Activated gamma-delta T cell treated with anti-CD3 and anti-CD28 coated beads, Interleukin-2, amount 50 U/mL, for 16 hours (primary cell): Measurements from ENCODE around the gene TJP1.
"Not testable (repeated sequence)": the region's sequence is repeated elsewhere in the genome, so short reads cannot be mapped to it uniquely, and the experiment has no call there.

Experiments used
- DNase-seq: peaks from one replicate; pipeline ENCODE4 v3.0.0-alpha.2; 2020; ENCODE audit warnings: low read depth

TJP1 gene

GRCh38 chr15:29700296-29700695 lies 122.0 kb downstream of the TJP1 start:
- no peak for DNase-seq

DNA sequence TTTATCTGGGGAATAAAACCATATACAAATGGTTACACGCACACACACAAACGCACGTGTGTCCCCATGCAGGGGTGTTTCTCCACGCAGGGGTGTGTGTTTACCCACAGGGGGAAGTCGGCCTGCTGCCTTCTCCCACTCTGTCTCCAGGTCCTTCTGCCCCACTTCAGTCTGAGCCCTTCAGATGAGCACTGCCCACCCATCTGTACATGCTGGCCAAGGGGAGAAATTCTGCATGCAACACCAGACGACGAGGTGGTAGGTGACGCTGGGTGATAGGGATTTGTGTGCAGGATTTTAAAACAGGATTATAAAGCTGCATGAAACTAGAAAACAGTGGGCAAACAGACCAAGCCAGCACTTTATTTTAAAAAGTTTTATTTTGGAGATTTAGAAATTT lies 122.5 kb downstream of the TJP1 start:
- DNase-seq: no peak

DNA sequence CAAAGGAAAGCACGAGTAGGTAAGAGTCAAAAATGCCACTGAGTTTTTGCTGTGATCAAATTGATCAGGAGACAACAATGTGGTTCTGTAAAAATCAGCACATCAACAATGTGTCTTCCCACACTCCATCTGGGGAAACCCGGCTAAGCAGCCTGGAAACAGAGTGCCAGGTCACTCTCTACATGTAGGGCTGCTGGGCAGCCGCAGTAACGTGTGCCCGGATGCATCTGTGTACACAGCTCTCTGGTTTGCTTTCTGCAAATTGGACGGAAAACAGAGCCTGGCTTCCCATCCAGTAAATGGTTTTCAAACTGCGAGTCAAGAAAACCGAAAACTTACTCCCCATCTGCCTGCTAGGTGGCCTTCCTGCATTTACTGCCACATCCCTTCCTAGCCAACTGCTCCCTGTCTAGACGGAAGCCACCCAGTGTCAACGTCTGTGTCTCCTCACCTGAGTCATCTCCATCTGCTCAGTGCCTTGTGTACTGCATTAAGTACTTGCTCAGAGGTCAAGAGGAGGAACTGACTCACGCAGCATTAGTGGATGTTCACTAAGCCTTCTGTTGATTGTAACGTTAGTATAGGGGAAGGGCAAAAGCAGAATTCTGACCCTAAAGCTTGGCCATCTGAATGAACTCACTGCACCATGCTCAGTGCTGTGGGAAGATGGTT lies 124.1 kb downstream of the TJP1 start:
- DNase-seq: no peak

DNA sequence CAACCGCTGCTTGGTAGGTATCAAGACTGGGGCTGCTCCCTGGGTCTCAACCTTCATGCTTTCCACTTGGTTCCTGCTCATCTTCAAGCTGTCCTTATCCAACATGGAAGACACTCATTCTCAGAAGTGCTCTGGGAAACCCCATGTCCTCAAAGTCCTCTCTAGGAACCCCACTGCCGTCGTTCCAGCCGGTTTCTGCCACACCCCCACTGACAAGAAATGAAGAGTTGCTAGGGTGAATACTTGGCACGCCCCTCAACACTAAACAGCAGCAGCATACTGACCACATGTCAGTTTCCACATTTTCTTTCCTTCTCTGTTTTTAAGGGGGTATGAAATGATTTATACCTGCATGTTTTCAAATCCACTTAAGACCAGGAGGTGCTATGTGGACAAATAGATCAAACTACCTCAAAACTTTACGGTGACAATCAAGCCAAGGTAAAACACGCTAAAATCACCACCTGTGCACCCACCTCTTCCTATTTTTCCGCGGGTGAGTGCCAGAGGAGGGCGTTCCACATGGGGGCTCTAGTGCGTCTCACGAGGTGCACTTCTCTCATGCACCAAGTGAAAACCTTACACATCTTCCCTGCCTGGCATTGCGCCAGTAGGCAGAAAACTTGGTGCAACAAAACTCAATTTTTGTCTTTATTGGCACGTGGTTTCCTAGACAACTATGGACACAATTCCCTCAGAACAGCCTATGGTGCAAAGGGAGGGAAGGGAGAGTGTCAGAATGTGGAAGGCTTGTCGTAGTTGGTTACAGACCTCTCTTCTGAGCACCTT lies 125.1 kb downstream of the TJP1 start:
- no peak for DNase-seq

GRCh38 chr15:29696506-29696905 lies 125.8 kb downstream of the TJP1 start:
- DNase-seq: not testable (repeated sequence)

GRCh38 chr15:29695489-29696167 lies 126.6 kb downstream of the TJP1 start:
- no peak for DNase-seq

GRCh38 chr15:29693225-29693624 lies 129.0 kb downstream of the TJP1 start:
- DNase-seq: no peak

- DNase-seq: no peak
Observed at GRCh38 chr15:29692527-29692926, 129.7 kb downstream of the TJP1 start.

- DNase-seq: no peak
Observed at GRCh38 chr15:29690765-29691475, 131.3 kb downstream of the TJP1 start.

- DNase-seq: no peak
Observed at GRCh38 chr15:29689287-29689986, 132.8 kb downstream of the TJP1 start.

DNA sequence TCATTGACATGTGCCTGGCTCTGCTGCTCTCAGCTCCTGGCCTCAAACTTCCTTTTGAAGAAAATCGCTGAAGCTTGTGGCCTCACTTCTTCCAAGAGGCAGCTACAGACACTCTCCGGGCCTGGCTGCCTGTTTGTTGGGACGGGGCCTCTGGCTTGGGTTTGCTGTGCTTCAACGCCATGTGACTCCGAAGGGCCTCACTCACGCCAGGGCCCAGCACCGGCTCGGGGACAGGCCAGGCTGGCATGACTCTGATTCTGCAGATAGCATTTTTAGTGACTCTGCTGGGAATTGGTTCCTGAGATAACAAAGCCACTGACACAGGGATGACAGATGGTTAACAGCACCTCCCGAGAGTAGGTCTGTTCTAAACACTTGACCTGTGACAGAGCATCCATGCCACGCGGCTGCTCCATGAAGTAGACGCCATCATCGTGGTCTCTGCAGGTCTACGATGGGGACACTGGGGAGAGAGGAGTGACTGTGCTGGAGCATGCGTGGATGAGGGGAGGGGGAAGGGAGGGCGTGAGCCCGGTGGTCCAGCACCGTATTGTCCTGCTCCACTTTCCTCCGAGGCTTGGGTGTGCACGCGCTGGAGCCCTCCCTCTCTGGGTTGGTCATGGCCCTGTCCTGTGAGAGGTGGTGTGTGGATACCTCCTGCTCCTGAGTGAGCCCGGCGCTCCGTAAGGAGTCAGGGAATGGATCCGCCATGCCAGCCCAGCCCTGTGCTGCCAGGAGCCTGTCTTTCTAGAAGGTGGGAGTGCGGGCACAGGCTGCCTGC lies 133.6 kb downstream of the TJP1 start:
- DNase-seq: no peak

GRCh38 chr15:29687939-29688505 lies 134.2 kb downstream of the TJP1 start:
- no peak for DNase-seq

DNA sequence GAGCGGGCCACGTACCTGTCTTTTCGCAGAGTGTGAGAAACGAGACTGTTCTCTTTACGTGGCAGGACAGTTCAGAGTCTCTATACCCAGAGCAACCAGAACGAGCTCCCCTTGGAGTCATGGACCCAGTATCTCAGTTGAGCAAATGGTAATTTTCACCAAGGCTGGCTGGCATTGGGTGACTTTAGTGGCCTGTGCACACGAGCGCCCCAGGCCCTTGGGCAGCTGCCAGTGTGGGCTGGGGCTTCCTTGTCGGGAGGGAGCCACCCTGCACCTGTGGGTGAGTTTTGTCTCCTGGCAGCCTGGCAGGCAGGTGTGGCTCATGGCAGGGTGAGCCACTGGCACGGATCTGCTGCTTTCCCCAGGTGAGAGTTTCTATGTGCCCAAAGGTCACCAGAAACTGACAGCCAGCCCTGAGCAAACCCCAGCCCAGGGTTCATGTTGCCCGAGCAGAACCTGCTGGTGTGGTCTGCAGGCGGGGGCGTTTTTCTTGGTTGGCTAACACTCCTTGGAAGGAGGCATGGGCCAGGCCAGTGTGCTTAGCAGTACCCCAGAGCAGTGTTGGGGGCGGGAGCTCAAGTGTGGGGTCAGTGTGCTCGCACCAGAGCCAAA lies 135.0 kb downstream of the TJP1 start:
- DNase-seq: no peak

DNA sequence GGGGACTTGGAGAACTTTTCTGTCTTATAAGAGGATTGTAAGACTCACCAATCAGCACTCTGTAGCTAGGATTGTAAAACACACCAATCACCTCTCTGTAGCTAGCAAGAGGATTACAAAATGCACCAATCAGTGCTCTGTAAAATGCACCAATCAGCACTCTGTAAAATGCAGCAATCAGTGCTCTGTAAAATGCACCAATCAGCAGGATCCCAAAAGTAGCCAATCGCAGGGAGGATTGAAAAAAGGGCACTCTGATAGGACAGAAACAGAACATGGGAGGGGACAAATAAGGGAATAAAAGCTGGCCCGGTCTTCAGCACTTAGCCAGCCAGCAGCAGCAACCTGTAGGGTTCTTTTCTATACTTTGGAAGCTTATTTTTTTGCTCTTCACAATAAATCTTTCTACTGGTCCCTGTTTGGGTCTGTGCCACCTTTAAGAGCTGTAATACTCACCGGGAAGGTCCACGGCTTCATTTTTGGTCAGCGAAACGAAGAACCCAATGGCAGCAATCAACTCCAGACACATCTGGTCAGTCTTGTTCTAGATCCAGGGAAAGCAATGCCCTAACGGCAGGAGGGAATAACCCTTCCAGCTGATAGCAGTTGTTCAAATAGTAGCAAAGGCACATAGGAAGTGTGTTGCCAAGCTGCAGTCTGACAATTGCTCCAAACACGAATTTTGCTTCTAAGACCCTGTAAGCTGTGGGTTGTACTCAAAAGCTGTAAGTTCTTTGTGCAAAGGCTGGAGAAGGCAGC lies 135.6 kb downstream of the TJP1 start:
- DNase-seq: no peak

DNA sequence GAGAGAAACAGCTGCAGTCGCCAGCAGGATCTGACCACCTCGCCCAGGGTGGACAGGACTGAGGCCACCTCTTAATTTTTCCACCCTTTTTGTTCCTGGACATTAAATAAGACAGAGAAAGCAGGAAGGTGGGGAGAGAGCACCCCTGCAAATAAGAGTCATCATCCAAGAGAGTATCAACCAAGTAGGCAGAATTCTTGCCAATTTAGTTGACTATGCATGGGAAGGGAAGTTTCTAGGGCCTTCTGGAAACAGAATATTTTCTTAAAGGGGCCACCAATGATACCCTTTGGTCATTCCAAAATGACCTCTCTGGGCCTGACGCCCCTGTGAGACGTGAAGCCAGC lies 136.2 kb downstream of the TJP1 start:
- no peak for DNase-seq

DNA sequence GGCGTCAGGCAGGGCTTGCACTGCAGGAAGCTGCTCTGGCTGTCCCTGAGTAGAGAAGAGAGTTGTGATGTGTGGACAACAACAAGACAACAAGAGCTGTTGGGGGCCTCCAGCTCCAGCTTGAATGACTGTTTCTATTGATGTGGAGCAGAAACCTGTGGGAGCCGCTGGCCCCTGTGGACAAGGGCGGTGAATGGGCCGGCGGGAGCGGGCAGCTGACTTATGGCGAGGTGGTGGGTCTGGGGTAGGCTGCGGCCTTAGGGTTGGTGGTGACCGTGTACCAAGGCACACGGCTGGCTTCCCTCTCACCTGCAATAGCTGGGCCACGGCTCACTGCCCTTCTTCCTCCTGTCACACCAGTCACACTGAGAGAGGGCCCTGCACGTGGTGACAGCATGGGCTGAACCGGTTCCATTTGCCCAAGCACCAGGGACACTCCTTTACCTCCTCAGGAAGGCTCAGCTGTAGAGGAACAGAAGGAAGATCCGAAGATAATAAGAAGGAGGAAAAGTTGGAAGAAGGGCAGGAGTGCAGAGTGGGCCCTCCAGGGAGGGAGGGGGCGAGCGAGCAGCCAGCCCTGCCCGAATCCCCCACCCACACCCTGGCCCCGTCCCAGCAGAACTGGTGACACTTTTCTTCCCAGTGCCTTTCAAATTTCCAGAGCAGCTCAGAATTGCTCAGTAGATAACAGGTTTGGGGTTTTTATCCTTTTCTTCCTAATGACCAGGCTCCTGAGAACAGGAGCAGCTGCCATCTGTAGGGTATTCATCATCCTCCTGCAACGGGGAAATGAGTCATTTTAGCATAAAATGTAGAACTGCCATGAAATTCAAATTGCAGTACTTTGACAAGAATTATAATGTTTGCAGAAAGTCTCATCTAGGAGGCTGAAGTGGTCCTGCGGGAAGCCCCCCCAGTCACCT lies 136.9 kb downstream of the TJP1 start:
- DNase-seq: no peak

DNA sequence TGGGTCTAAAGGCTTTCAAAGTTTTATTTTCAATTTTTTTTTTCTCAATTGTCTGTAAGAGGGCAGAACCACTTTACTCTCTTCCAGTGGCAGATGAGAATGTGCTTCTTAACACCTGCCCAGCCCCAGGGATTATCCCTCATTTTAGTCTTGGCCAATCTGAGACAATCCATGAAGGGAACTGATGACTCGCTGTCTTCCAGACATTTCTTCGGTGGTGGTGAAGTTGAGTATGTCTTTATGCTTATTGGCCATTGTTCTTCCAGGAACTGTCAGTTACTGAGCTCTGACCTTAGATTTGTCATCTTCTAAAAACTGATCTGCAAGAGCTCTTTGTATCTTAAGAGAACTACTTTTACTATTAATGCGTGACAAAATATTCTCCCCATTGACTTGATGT lies 139.5 kb downstream of the TJP1 start:
- DNase-seq: no peak

GRCh38 chr15:29682361-29682760 lies 139.9 kb downstream of the TJP1 start:
- DNase-seq: no peak

DNA sequence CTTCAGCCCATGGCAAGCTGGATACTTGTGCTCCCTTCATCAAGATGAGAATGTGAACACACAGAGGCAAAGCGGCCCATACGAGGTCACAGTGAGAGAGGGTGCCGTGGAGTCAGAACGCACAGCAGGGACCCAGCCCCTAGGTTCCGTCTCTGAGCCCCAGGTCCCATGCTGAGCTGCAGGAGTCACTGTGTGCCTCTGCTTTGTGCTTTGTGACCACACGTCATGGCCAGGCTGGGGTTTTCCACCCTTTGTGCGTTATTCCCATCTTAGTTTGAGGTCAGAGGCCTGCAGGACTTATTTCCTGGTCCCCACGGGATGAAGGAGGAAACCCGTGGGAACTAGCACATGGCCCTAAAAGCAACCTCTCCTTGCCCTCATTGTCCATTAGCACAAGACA lies 140.3 kb downstream of the TJP1 start:
- no peak for DNase-seq
